Measurements from ENCODE around the gene MAD1L1. TPM values are rescaled to one million over a fixed set of nuclear protein-coding genes. Genes with fewer than 3 reads are reported as not detected.

Gene MAD1L1
- total and polyA plus RNA-seq, 10 donors = 47.3 to 118 (median 68.2) TPM

- no peak overlapping the region for H3K4me3 ChIP-seq
- H3K36me3 ChIP-seq = peaks cover 0 to 11% (median 0%) of the 10 kb centered on the region in 6 donors
- H3K4me1 ChIP-seq = peaks cover 0 to 28% (median 9%) of the 10 kb centered on the region in 6 donors
- 86 to 100% (median 90%) methylated on average over 7 to 11 of the region's 11 CpGs for WGBS, 5 donors
- H3K27me3 ChIP-seq (replicated peaks in 1 of 7) = no peaks in the 10 kb centered on the region
- intact Hi-C loops (cut with DNase I; ENCODE audit: low total_unique reads) = no loop called here
- no peak for DNase-seq
- TF ChIP-seq POLR2AphosphoS5 (IDR thresholded peaks at IDR 0.05) (no peak), POLR2A (IDR thresholded peaks at IDR 0.05) (no peak)
- TF ChIP-seq, protein P1, sequence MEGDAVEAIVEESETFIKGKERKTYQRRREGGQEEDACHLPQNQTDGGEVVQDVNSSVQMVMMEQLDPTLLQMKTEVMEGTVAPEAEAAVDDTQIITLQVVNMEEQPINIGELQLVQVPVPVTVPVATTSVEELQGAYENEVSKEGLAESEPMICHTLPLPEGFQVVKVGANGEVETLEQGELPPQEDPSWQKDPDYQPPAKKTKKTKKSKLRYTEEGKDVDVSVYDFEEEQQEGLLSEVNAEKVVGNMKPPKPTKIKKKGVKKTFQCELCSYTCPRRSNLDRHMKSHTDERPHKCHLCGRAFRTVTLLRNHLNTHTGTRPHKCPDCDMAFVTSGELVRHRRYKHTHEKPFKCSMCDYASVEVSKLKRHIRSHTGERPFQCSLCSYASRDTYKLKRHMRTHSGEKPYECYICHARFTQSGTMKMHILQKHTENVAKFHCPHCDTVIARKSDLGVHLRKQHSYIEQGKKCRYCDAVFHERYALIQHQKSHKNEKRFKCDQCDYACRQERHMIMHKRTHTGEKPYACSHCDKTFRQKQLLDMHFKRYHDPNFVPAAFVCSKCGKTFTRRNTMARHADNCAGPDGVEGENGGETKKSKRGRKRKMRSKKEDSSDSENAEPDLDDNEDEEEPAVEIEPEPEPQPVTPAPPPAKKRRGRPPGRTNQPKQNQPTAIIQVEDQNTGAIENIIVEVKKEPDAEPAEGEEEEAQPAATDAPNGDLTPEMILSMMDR (IDR thresholded peaks at IDR 0.05 in 8 of 11, conservative IDR thresholded peaks at IDR 0.05 in 3 of 11) = no peak
- no peak overlapping the region for H3K27ac ChIP-seq
- no peaks in the 10 kb centered on the region for H3K9me3 ChIP-seq
Measured at GRCh38 chr7:1995426-1995825, 237.3 kb downstream of the MAD1L1 start.

- 93 to 96% (median 95%) methylated on average over 7 to 13 of the region's 13 CpGs for WGBS, 5 donors
- no peak for DNase-seq
- H3K27ac ChIP-seq = no peak overlapping the region
- H3K4me3 ChIP-seq = no peak overlapping the region
- intact Hi-C loops (cut with DNase I; ENCODE audit: low total_unique reads) = no loop called here
- peaks cover 0 to 9% (median 0%) of the 10 kb centered on the region in 6 donors for H3K36me3 ChIP-seq
- H3K9me3 ChIP-seq = no peaks in the 10 kb centered on the region
- H3K4me1 ChIP-seq = peaks cover 0 to 28% (median 8%) of the 10 kb centered on the region in 6 donors
- no peaks in the 10 kb centered on the region for H3K27me3 ChIP-seq (replicated peaks in 1 of 7)
- no peak for TF ChIP-seq POLR2AphosphoS5 (IDR thresholded peaks at IDR 0.05)
- no peak for TF ChIP-seq POLR2A (IDR thresholded peaks at IDR 0.05)
- TF ChIP-seq, protein P1 (IDR thresholded peaks at IDR 0.05 in 8 of 11, conservative IDR thresholded peaks at IDR 0.05 in 3 of 11) = no peak
Measured at GRCh38 chr7:1994931-1995330, 237.8 kb downstream of the MAD1L1 start.

DNA sequence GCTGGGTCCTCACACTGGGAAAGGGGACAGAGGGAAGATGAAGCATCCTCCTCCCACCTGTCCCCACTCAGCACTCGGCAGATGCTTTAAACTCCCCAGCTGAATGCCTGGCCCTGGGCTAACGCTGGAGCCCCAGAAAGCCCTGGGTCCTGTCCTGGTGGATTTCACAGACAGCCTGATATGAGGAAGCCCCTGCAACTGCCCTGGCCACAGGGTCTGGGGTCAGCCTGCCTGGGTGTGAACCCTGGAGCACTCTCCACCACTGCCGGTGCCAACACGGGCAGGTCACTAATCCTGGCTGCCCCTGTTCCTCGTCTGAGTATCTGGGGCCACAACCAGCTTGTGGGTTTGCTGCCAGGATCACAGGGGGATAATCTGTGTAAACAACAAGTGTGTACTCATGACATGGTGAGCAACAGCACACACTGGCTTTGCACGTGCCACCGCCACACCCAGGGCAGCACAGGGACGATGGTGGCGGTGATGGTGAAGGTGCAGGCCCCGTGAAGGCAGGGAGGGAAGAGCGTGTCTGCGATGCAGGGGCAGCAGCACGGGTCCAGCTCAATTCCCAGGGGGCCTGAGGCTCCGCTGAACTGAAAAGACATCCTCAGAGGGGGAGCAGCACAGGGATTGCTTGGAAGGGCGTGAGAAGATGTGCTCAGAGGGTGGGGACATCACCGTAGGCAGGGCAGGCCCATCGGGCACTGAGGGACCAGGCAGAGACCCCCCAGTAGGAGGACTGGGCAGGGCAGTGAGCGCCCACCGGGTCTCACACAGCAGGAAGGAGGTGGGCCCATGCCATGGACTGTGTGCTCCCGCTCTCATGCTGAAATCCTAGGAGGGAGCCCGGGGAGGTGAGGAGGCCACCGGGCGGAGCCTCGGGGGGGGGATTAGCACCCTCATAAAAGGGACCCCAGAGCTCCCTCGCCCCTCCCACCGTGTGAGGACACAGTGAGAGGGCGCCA is 238.7 kb downstream of the MAD1L1 start:
- DNase-seq = no peak
- TF ChIP-seq, protein P1 (IDR thresholded peaks at IDR 0.05 in 8 of 11, conservative IDR thresholded peaks at IDR 0.05 in 3 of 11) = no peak
- TF ChIP-seq POLR2AphosphoS5 (IDR thresholded peaks at IDR 0.05) = no peak
- Histone ChIP-seq H3K4me3 (no peak overlapping the region), H3K27ac (no peak overlapping the region), H3K36me3 (peaks cover 0 to 9% (median 0%) of the 10 kb centered on the region in 6 donors), H3K9me3 (no peaks in the 10 kb centered on the region), H3K27me3 (replicated peaks in 1 of 7) (no peaks in the 10 kb centered on the region), H3K4me1 (peaks cover 0 to 29% (median 7%) of the 10 kb centered on the region in 6 donors)
- intact Hi-C loops (cut with DNase I; ENCODE audit: low total_unique reads) = no loop called here
- WGBS, 5 donors = 80 to 89% (median 84%) methylated on average over 26 to 27 of the region's 27 CpGs

DNA sequence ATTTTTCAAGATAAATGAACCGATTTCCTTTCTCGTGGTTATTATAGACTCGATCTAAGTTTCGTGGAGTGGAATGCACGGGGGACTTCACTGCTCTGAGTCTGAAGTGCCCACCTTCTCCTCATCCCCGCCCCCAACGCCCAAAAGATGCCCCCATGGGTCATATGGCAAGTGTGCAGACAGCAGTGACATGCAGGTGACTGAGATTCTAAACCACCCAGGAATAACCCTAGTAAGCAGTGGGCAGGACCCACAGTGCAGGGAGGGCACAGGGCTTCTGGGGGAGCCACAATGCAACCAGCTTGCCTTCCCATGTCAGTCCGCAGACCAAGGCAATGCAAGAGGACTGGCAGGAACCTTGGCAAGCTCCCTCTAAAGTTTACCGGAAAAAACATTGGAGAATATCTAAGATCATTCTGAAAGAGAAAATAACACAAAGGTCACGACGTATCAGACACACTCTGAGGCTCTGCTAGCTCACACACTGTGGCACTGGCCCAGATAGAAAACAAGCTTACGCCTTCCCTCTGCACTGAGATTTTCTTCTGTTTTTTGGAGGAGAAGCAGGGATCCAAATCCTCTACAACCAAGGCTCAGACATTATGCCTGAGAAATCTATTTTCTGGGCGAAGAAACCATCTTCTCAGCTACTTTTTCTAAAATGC is 239.6 kb downstream of the MAD1L1 start:
- intact Hi-C loops (cut with DNase I; ENCODE audit: low total_unique reads) = no loop called here
- Histone ChIP-seq H3K36me3 (peaks cover 0 to 9% (median 0%) of the 10 kb centered on the region in 6 donors), H3K27ac (no peak overlapping the region), H3K27me3 (replicated peaks in 1 of 7) (no peaks in the 10 kb centered on the region), H3K9me3 (no peaks in the 10 kb centered on the region), H3K4me1 (peaks cover 0 to 30% (median 7%) of the 10 kb centered on the region in 6 donors), H3K4me3 (no peak overlapping the region)
- no peak for DNase-seq
- no peak for TF ChIP-seq POLR2AphosphoS5 (IDR thresholded peaks at IDR 0.05)
- TF ChIP-seq, protein P1 (IDR thresholded peaks at IDR 0.05 in 8 of 11, conservative IDR thresholded peaks at IDR 0.05 in 3 of 11) = no peak
- TF ChIP-seq POLR2A (IDR thresholded peaks at IDR 0.05) = no peak
- WGBS, 5 donors = 81 to 89% (median 83%) methylated on average over 13 of the region's 13 CpGs
